ENCODE measurements around the gene NSD1.

GRCh38 chr5:177302354-177303110, 169.0 kb downstream of the NSD1 start:
- TF ChIP-seq MAX (IDR thresholded peaks at IDR 0.05): no peak
- TF ChIP-seq EP300 (IDR thresholded peaks at IDR 0.05; ENCODE audit: borderline replicate concordance): no peak
- no peak for TF ChIP-seq EGR1 (IDR thresholded peaks at IDR 0.05)
- no peak for TF ChIP-seq REST (IDR thresholded peaks at IDR 0.05; ENCODE audit: low read depth)
- TF ChIP-seq ZBTB7A (IDR thresholded peaks at IDR 0.05; ENCODE audit: low read depth): no peak
- no peak for TF ChIP-seq TCF12 (IDR thresholded peaks at IDR 0.05; ENCODE audit: low read depth)
- no peak for TF ChIP-seq TAF1 (IDR thresholded peaks at IDR 0.05; ENCODE audit: low read depth)
- TF ChIP-seq FOXM1 (IDR thresholded peaks at IDR 0.05; ENCODE audit: borderline replicate concordance, low read depth): no peak
- TF ChIP-seq CREB1 (IDR thresholded peaks at IDR 0.05; ENCODE audit: low read depth): no peak
- no peak for TF ChIP-seq YY1 (IDR thresholded peaks at IDR 0.05; ENCODE audit: low read depth)
- no peak for TF ChIP-seq CEBPB (IDR thresholded peaks at IDR 0.05)
- no peak for TF ChIP-seq RAD21 (IDR thresholded peaks at IDR 0.05; ENCODE audit: low read depth)
- TF ChIP-seq TEAD4 (IDR thresholded peaks at IDR 0.05): no peak
- no peak for TF ChIP-seq USF1 (IDR thresholded peaks at IDR 0.05)
